Central memory CD4-positive, alpha-beta T cell (primary cell): Measurements from ENCODE around the gene RAB3D.
A peak's percentile ranks its signal among the peaks of the same experiment; 100 is the strongest.
"Not testable (repeated sequence)": the region's sequence is repeated elsewhere in the genome, so short reads cannot be mapped to it uniquely, and the experiment has no call there.

Experiments used
- DNase-seq: peaks from one replicate; pipeline ENCODE4 v3.0.0; 2022

RAB3D gene

DNA sequence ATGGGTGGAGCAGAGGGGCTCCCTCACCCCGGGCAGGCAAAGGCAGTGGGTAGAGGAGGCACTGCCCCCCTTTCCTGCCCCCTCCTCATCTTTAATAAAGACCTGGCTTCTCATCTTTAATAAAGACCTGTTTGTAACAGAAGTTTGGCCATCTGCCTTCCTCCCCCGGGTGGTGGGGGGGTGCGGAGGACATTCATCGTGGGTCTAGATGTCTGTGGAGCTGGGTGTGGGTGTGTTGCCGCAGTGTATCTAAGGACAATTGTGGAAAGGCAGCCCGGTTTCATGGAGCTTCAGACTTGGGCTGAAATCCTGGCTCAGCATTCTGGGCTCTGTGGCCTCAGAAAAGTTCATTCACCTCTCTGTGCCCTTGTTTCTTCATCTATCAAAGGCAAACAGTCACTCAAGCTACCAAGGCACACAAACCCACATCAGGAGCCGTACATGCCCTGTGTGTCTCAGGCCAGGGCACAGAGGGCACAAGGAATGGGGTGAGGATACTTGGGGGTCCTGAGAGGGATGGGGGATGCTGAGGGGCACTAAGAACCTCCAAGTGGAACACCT is 26.2 kb upstream of the RAB3D start:
- DNase-seq: no peak

DNA sequence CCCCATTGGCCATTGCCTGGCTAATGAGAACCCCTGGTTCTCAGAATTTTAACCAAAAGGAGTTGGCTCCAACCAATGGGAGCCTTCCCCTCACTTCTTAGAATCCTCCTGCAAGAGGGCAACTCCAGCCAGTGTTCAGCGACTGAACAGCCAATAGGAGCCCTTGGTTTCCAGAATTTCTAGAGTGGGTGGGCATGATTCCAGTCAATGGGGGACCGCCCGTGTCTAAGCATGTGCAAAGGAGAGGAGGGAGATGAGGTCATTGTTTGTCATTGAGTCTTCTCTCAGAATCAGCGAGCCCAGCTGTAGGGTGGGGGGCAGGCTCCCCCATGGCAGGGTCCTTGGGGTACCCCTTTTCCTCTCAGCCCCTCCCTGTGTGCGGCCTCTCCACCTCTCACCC is 25.5 kb upstream of the RAB3D start:
- no peak for DNase-seq

DNA sequence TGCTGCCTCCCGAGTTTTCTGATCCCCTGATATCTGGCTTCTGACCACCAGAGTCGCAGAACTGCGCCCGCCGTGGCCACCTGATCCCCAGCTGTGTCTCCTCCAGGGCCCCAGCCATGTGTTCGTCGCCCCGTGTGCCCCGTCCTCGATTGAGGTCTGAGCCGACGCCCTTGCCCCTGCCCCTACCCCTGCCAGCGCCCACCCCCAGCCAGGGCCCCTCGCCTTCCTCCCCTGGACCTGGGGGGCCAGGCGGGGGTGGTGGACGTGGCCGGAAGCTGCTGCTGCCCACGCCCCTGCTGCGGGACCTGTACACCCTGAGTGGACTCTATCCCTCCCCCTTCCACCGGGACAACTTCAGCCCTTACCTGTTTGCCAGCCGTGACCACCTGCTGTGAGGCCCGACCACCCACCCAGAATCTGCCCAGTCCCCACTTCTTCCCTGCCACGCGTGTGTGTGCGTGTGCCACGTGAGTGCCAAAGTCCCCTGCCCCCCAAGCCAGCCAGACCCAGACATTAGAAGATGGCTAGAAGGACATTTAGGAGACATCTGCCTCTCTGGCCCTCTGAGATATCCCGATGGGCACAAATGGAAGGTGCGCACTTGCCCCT is 24.9 kb upstream of the RAB3D start:
- no peak for DNase-seq

DNA sequence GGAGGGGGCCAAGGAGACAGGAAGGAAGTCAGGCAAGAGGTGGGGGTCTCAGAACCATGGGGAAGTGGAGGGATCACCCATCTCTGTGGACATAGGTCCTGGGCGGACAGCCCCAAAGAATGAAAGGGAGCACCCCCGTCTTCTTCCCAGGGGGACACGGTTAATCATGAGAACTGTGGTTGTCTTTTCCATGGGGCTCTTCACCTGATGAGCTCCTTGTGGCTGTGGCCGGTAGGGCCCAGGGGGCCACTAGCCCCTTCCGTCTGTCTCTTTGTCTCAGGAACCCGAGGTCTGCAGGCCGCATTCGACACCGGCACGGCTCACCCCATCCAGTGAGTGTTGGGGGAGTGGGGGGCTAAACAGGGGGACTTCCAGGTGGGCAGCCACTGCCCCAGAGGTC is 24.4 kb upstream of the RAB3D start:
- no peak for DNase-seq

DNA sequence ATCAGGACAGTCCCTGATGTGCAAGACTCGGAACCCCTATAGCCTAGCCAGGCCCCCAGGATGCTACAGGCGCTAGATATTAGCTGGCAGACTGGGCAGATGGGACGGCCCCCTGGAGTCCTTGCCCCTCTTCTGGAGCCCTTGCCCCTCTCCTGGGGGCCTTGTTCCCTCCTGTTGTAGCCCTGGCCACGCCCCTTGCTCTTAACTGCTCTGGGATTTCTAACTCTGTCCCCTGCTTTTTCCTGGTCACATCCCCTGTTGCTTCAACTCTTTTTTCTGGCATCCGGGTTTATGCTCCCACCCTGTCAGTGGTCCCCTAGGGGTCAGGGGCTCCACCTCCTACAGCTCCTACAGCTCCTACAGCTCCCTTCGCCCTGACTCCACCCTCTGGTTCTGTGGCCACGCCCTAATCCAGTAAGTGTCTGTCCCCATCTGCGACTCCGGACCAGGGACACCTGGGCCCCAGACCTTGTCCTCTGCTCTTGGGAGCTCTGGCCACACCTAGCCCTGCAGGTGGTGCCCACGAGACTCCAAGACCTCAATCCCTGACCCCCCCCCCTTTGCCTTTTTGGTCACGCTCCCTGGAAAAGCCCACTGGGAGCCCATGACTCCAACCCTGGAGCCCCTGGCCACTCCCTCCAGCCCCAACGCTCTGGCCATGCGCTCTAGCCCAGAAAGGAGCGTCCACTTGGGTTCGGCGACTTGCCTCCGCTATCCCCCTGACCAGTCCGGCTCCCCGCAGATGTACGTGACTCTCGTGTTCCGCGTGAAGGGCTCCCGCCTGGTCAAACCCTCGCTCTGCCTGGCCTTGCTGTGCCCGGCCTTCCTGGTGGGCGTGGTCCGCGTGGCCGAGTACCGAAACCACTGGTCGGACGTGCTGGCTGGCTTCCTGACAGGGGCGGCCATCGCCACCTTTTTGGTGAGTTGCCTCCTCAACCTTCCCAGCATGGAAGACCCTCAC is 22.6 kb upstream of the RAB3D start:
- DNase-seq: no peak

DNA sequence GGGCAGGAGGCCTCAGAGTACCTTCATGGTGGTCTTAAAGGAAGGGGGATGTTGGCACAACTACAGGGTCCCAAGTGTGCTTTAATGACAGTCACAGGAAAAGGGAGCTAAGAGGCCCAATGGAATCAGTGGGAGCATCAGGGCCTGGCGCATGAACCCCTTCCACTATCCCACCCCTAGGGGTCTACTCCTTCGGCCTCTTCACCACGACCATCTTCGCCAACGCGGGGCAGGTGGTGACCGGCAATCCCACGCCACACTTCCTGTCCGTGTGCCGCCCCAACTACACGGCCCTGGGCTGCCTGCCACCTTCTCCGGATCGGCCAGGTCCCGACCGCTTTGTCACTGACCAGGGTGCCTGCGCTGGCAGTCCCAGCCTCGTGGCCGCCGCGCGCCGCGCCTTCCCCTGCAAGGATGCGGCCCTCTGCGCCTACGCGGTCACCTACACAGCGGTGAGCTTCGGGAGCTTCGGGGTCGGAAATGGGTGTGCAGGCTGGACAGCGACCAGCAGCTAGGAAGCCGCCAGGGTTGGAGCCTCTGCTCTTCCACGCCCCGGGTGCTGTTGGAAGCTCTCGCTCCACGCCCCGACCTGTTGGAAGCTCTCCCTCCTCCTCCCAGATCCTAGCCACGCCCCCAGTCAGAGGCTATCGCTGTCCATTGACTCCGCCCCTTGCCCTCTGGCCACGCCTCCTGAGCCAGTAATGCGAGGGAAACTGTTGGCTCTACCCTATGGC is 21.7 kb upstream of the RAB3D start:
- DNase-seq: no peak

DNA sequence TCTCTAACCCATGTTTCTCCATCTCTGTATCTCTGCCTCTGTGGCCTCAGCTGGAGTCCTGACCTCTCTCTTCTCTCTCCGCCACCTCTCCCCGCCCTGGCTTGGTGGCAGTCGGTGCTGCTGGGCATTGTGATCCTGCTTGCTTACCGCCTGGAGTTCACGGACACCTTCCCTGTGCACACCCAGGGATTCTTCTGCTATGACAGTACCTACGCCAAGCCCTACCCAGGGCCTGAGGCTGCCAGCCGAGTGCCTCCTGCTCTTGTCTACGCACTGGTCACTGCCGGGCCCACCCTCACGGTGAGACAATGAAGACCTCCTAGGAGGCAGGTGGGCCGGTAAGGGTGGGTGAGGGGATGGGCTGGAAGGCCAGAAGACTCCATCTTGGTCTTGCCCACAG is 20.0 kb upstream of the RAB3D start:
- no peak for DNase-seq

DNA sequence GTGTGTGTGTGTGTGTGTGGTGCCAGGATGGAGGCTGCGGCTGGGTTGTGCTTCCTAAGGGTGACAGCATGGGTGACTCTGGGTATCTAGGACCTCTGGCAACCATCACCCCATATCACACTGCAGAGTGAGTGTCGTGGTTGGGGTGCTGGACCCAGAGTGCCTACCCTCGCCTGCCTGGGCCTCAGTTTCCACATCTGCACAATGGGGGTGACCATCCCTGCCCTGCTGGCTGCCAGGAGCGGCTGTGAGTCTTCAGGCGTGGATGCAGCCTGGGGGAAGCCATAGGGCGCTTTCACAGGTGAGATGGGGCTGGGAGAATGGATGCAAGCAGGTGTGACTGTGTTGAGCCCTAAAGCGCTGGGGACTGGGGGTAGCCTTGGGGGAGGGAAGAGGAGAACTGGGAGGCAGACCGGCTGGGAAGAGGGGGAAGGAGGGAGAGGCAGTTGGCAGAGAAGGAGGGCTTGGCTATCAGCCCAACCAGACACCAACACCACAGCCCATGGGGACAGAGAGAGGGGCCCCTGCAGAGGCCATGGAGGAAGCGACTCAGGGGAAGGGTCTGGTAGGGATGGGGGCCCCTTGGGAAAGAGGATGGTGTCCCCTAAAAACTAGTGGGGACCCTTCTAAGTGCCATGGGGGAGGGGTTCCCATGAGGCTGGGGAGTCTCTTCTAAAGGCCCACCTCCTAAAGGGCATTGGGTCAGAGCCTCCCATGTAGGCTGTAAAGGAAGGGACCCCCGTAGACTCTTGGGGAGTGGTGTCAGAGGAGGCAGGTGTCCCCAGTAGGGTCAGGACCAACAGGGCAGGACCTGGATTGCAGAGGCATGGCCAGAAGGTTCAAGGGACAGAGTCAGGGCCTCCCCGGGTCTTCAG is 17.5 kb upstream of the RAB3D start:
- no peak for DNase-seq

DNA sequence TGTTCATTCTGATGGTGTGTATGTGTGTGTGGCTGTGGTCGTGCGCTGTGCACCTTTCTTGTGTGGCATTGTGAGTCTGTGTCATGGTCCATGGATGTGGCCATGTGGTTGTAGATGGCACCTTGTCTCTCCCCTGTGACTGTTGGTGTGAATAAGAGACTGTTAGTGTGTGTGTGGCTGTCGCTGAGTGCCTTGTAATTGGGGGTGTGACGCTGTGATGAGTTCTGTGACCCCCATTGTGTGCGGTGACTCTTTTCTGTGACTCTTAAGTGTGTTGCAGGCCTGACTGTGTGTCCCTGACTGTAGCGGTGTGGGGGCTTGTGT is 16.6 kb upstream of the RAB3D start:
- no peak for DNase-seq

DNA sequence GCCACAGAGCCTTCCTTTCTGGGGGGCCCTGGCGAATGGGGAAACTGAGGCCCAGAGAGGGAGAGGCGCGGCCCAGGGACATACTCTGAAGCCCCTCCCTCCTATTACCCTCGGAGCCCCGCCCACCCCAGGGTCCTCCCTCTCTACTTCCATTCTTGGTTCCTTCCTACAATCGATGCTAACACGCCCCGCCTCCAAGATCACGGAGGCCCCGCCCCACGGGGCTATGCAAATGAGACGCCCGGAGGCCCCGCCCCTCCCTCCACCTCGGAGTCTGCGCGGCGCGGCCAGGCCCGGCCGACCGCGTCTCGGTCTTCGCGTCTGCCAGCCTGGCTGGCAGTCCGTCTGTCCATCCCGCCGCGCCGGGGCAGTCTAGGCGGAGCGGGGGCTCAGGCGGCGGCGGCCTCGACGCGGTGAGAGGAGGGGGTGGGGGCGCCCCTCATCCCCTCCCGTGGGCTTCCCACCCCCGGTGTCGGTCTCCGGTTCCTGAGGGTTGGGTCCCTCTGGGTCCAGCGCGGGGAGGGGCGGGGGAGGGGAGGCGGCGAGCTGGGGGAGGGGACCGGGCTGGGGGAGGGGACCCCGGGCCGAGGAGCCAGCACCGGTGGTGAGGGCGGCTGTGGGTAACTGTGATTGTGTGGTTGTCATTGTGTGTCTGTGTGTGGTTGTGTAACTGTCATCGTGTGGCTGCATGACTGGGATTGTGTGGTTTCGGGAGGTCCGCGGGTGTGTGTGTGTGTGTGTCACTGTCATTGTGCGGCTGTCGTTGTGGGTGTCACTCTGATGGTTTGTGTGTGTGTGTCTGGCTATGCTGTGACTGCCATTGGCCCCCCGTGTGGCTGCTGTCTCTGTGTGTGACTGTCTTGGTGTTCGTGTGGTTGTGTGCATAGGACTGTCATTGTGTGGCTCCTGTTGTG is 16.0 kb upstream of the RAB3D start, which contains the start of gene PLPPR2:
TSS of gene PLPPR2 (plus strand) at position 273 of the 914 bp plus-strand sequence. CDS start 2,242 bp downstream, outside the sequence.
- peak; percentile 78 for DNase-seq

DNA sequence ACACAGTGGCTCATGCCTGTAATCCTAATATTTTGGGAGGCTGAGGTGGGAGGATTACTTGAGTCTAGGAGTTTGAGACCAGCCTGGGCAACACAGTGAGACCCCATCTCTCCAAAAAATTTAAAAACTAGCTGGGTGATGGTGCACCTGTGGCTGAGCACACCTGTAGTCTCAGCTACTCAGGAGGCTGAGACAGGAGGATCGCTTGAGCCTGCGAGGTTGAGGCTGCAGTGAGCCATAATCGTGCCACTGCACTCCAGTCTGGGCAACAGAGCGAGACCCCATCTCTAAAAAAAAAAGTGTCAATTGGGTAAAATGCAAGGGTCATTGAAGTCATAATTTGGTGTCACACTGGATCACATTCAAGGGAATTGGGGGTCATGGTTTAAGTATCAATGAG is 14.6 kb upstream of the RAB3D start:
- not testable (repeated sequence) for DNase-seq

DNA sequence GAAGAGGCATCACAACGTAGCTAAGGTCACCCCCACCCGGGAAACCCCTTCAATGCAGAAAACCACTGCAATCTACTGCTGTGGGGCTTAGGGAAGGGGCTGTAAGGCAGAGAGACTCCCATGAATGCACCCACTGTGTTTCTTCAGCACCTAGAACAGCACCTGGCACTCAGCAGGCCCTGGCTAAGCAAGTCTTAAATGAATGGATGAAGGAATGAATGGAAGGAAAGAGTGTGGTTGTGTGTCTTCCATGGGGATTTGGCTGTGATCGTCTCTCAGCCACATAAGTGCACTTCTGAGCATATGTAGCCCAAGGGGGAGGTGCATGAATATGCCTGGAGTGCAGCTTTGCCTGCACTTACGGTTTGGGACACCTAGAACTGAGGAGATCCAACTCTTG is 9.7 kb upstream of the RAB3D start:
- DNase-seq: no peak

DNA sequence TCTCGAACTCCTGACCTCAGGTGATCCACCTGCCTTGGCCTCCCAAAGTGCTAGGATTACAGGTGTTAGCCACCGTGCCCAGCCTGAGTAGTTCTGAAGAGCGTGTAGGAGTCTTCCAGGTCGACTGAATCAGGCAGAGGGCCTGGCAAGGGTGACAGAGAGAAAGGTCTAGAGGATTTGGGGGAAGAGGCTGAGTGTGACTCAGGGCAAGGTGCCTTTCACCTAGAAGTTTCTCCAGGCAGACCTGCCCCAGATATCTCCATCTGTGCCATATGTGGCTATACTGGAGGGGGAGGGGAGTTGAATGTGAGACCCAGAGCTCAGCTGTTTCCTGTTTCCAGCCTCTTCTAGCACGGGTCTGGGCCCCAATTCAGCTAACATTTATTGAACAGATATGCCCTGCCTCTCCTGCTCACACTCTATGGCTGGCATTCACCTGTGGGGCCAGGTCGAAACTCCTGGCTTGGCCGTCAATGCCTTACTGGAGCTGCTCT is 8.1 kb upstream of the RAB3D start:
- DNase-seq: no peak

DNA sequence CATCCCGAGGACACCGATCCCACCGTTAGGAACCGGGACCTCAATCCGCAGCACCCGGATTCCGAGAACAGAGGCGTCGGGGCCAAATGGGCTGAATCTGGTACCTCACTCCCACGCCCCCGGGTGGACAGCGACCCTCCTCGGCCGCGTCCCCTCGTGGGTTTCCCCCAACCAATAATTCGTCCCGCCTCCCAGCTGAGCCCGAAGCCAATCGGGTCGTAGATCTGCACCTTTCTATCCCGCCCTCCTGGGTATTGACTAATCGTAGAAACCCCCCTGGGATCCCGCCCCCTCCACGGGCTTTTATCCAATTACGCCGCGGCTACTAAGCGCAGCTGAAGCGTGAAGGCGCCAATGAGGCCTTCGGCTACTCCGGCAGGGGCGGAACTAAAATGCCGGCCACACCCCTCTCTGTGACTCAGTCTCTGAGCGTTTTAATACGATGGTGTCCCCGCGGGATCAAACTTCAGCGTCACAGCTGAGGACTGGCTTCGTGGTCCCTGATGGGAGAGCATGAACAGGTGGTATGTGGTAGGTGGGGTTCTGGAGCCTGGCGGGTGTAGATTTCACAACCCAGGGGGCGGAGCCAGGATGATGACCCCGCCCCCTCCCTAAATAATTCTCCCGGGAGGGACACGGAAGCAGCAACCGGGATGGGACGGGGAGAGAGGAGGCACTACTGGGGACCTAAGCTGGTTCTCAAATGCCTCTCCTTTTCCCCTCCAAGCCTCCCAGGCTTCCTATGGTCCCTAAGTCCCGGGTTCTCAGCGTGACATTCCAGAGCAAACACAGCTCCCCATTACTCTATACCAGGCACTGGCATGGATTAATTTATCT is 6.9 kb upstream of the RAB3D start, which contains the start of the genes CCDC159 and TMEM205:
TSS of gene CCDC159 (plus strand) at position 416 of the 837 bp plus-strand sequence. CDS start at position 504, 88 bp downstream.
TSS of gene TMEM205 (minus strand) at position 165 of the 837 bp plus-strand sequence. CDS start 649 bp downstream, outside the sequence.
- peak; percentile 98 for DNase-seq

DNA sequence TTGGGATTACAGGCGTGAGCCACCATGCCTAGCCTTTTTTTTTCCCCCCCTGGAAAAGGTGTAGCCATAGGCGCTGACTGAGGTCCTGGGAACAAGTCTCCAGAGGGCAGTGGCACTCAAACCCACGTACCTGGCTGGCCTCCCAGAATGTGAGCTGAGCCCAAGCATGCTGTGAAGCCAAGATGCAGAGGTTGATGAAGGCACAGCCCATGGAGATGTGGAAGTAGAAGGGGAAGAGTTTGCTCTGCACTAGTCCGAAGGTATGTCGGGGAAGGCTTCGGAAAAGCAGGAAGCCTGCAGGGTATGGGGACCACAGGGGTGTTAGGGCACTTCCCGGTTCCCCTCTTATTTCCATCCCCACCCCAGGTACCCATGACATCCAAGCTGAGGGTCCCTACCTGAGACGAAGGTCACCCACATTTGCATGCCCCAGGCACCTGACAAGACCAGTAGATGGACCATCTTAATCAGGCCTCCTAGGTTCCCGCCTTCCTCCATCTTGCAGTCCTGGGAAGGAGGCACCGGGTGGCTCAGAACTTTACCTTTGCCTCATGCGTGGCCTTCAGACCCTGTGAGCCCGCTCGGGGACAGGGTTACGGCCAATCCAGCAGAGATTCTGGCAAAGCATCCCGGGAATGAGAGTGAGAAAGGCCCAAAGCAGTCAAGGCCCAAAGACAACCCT is 5.8 kb upstream of the RAB3D start:
- DNase-seq: no peak

DNA sequence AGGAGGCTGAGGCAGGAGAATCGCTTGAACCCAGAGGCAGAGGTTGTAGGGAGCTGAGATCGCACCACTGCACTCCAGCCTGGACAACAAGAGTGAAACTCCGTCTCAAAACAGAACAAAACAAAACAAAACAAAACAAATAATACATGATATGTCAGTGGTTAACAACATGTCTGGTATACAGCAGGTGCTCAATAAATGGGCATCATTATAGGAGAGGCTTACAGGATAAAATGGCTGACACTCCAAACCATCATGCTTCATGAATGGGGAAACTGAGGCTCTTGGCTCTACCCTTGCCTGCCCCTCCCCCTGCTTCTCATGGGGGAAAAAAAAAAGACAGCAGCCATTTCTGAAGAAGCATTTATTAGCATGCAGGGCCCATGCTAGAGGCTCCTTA is 3.0 kb upstream of the RAB3D start:
- DNase-seq: no peak

DNA sequence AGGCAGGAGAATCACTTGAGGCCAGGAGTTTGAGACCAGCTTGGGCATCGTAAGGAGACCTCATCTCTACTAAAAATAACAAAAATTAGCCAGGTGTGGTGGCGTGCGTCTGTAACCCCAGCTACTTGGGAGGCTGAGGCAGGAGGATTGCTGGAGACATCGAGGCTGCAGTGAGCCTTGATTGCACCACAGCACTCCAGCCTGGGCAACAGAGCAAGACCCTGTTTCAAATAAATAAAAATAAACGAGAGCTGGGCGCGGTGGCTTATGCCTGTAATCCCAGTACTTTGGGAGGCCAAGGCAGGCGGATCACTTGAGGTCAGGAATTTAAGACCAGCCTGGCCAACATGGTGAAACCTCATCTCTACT is 626 bp upstream of the RAB3D start:
- not testable (repeated sequence) for DNase-seq

DNA sequence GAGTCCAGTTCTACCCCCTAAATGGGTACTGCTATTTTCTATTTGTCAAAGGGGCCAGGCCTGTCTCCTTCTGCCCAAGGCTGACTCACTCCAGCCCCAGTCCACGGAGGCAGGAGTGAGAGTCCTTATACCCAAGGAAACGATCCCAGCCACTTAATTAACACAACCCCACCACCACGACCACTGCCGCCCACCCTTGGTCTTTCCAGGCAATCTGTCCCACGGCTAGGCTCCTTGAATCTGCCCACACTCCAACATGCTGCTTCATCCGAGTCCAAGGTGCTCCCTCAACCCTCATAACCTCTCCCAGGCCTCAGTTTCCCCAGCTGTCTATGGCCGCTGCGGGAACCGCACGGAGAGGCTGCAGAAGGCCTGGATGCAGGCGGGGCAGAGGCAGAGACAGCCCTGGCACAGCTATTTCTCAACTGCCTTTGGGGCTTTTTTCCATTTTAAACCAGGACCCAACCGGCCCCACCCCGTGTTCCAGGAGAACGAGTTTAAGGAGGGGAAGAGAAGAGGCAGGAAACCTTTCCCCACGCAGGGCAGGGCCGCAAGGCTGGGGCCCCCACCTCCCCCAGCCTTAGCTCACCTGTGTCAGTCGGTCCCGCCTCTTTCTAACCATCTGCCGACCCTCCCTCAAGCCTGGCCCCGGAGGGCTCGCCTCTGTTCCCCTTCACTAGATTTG is 746 bp downstream of the RAB3D start:
- DNase-seq: no peak

DNA sequence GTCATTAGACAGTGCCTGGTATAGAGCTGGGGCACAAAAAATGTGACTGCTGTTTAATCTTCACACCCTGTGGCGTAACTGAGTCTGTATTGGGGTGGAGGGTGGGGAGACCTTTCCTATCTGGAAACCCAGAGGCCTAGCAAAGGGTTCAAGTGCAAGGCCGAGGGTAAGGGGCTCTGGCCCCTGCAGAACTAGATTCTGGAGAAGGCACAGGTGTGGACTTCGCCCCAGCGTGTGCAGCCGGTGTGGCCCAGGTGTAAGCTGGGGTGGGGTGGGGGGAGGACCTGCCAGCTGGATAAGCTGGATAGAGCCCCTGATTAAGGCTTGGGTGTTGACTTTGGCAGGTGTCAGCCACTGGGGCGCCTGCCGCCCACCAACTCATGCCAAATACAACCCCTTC is 1.3 kb downstream of the RAB3D start:
- DNase-seq: no peak
